HepG2 (cell line): Measurements from ENCODE around the gene ANKS3. TPM values are rescaled to one million over a fixed set of nuclear protein-coding genes. Genes with fewer than 3 reads are reported as not detected.

ENCODE experiments used
- ASH2L ChIP-seq: fragments of 300-600, 200-600 bp; sonication (generic); IDR thresholded peaks from 2 replicates; pipeline ENCODE4 v1.7.0; 2017; ENCODE audit warnings: low read depth, mild to moderate bottlenecking, moderate library complexity, mixed read lengths, low read length; ENCODE audit not compliant: insufficient read length
- DMTF1 ChIP-seq: sonication (generic); formaldehyde crosslinking; IDR thresholded peaks from 2 replicates; pipeline ENCODE4 v1.4.0; 2020; ENCODE audit warnings: mild to moderate bottlenecking, missing genetic modification reagents
- DR1 ChIP-seq: sonication (generic); formaldehyde crosslinking; IDR thresholded peaks from 2 replicates; pipeline ENCODE4 v1.8.0; 2021; ENCODE audit warnings: mild to moderate bottlenecking, missing genetic modification reagents, inconsistent platforms
- HDAC2 ChIP-seq: sonication (generic); formaldehyde crosslinking; IDR thresholded peaks from 2 replicates; pipeline ENCODE4 v1.4.0; 2020; ENCODE audit warnings: missing genetic modification reagents
- HIVEP1 ChIP-seq: sonication (generic); formaldehyde crosslinking; IDR thresholded peaks from 2 replicates; pipeline ENCODE4 v1.4.0; 2020; ENCODE audit warnings: mild to moderate bottlenecking, missing genetic modification reagents
- HNF4G ChIP-seq, 2 experiments: sonication (generic) in 1 of 2; formaldehyde crosslinking in 1 of 2; IDR thresholded peaks; 2 replicates each; pipeline versions ENCODE4 v1.4.0 to v1.6.1; 2011 to 2020; ENCODE audit warnings: borderline replicate concordance in 2 of 2, low read depth in 2 of 2, mild to moderate bottlenecking in 2 of 2, low read length in 1 of 2, missing genetic modification reagents in 1 of 2, moderate library complexity in 1 of 2
- HOXA3 ChIP-seq: sonication (generic); formaldehyde crosslinking; IDR thresholded peaks from 2 replicates; pipeline ENCODE4 v1.5.0; 2020; ENCODE audit warnings: missing genetic modification reagents
- KDM4B ChIP-seq: sonication (generic); formaldehyde crosslinking; IDR thresholded peaks from 2 replicates; pipeline ENCODE4 v1.4.0; 2020; ENCODE audit warnings: missing genetic modification reagents
- MXD1 ChIP-seq: sonication (generic); formaldehyde crosslinking; IDR thresholded peaks from 2 replicates; pipeline ENCODE4 v1.4.0; 2020; ENCODE audit warnings: mild to moderate bottlenecking, missing genetic modification reagents
- RAD51 ChIP-seq: fragments of 450-650 bp; IDR thresholded peaks from 2 replicates; pipeline ENCODE4 v1.6.1; 2016; ENCODE audit warnings: borderline replicate concordance
- SKI ChIP-seq: fragments of 450-650 bp; IDR thresholded peaks from one replicate; pipeline ENCODE4 v1.6.1; 2018; ENCODE audit warnings: mild to moderate bottlenecking; ENCODE audit not compliant: partially characterized antibody
- TBP ChIP-seq: sonication (generic); formaldehyde crosslinking; IDR thresholded peaks from 2 replicates; pipeline ENCODE4 v1.5.0; 2020; ENCODE audit warnings: missing genetic modification reagents
- TFDP2 ChIP-seq: sonication (generic); formaldehyde crosslinking; IDR thresholded peaks from 2 replicates; pipeline ENCODE4 v1.4.0; 2020; ENCODE audit warnings: missing genetic modification reagents
- TFE3 ChIP-seq: IDR thresholded peaks from 2 replicates; pipeline ENCODE4 v1.6.1; 2016
- WIZ ChIP-seq: sonication (generic); formaldehyde crosslinking; IDR thresholded peaks from 2 replicates; pipeline ENCODE4 v1.5.1; 2020; ENCODE audit warnings: mild to moderate bottlenecking, missing genetic modification reagents
- ZBTB42 ChIP-seq: sonication (generic); formaldehyde crosslinking; IDR thresholded peaks from 2 replicates; pipeline ENCODE4 v1.5.0; 2020; ENCODE audit warnings: mild to moderate bottlenecking, missing genetic modification reagents
- ZBTB7A ChIP-seq: sonication (generic); formaldehyde crosslinking; IDR thresholded peaks from 2 replicates; pipeline ENCODE4 v1.8.0; 2022; ENCODE audit warnings: mild to moderate bottlenecking, missing genetic modification reagents
- ZNF180 ChIP-seq: sonication (generic); formaldehyde crosslinking; IDR thresholded peaks from 2 replicates; pipeline ENCODE4 v1.4.0; 2020; ENCODE audit warnings: low read depth, missing genetic modification reagents, borderline replicate concordance
- ZNF256 ChIP-seq: sonication (generic); formaldehyde crosslinking; conservative IDR thresholded peaks from 2 replicates; pipeline ENCODE4 v1.4.0; 2020; ENCODE audit warnings: missing genetic modification reagents
- ZNF724P ChIP-seq: sonication (generic); formaldehyde crosslinking; IDR thresholded peaks from 2 replicates; pipeline ENCODE4 v1.8.0; 2022; ENCODE audit warnings: missing genetic modification reagents, borderline replicate concordance
- ZNF747 ChIP-seq: sonication (generic); formaldehyde crosslinking; IDR thresholded peaks from 2 replicates; pipeline ENCODE4 v1.8.1; 2023; ENCODE audit warnings: missing genetic modification reagents, mild to moderate bottlenecking, borderline replicate concordance
- ZNF781 ChIP-seq: sonication (generic); formaldehyde crosslinking; IDR thresholded peaks from 2 replicates; pipeline ENCODE4 v1.5.1; 2020; ENCODE audit warnings: borderline replicate concordance, mild to moderate bottlenecking, missing genetic modification reagents; ENCODE audit errors: not compliant biosample characterization
- ZNF891 ChIP-seq: sonication (generic); formaldehyde crosslinking; IDR thresholded peaks from 2 replicates; pipeline ENCODE4 v1.5.0; 2020; ENCODE audit warnings: mild to moderate bottlenecking, missing genetic modification reagents
- polyA plus RNA-seq, 8 experiments: library from polyadenylated mRNA; depleted of rRNA in 3 of 8; stranded (reverse) in 7 of 8; unstranded in 1 of 8; fragments of >200 nt; fragmentation: Illumina TruSeq in 4 of 8; extraction: Trizol in 4 of 8; gene quantifications; 2 replicates each; pipeline versions ENCODE4 v1.2.1 to v1.2.3, GENCODE V29; 2011 to 2016; ENCODE audit warnings: low read depth in 4 of 8, missing spikeins in 1 of 8, mixed read lengths in 1 of 8; ENCODE audit not compliant: insufficient read depth in 1 of 8
- total RNA-seq, 5 experiments: library from RNA; depleted of rRNA; stranded (reverse); fragments of >200 nt; fragmentation: Illumina TruSeq; extraction: Trizol; gene quantifications; 2 replicates each; pipeline ENCODE4 v1.2.3, GENCODE V29; 2016; ENCODE audit warnings: low read depth in 1 of 5
- TF ChIP-seq, protein P1 (sequence below): sonication (generic); formaldehyde crosslinking; IDR thresholded peaks from 2 replicates; pipeline ENCODE4 v1.4.0; 2020; ENCODE audit warnings: mild to moderate bottlenecking, low read depth, missing genetic modification reagents

The ANKS3 gene
- total and polyA plus RNA-seq, 2 of the 13 experiments (the other 11 are each of a cell fraction or from before 2014, with no cell fraction given) = 11.4 to 15.9 TPM

- TF ChIP-seq DMTF1 (CRISPR knock-in tag) (no peak), ZBTB42 (CRISPR knock-in tag) (no peak), TFDP2 (CRISPR knock-in tag) (peak; percentile 48; the same call in 1 of the 2 replicates), TFE3 (CRISPR knock-in tag) (no peak), ZNF256 (CRISPR knock-in tag) (no peak), RAD51 (no peak), ZBTB7A (CRISPR knock-in tag) (no peak), ZNF781 (CRISPR knock-in tag) (no peak), DR1 (peak; percentile 86), HNF4G (IDR thresholded peaks at IDR 0.05; ENCODE audit: borderline replicate concordance, low read depth, low read length) (no peak), HNF4G (CRISPR knock-in tag; IDR thresholded peaks at IDR 0.05; ENCODE audit: borderline replicate concordance, low read depth) (no peak; the same call in 1 of the 2 replicates), MXD1 (CRISPR knock-in tag) (peak; percentile 69; the same call in 1 of the 2 replicates), HDAC2 (CRISPR knock-in tag) (peak; percentile 30; the same call in 1 of the 2 replicates), TBP (CRISPR knock-in tag) (no peak), ZNF747 (CRISPR knock-in tag) (no peak), KDM4B (no peak), ZNF180 (CRISPR knock-in tag) (no peak), HIVEP1 (CRISPR knock-in tag) (no peak; the same call in 1 of the 2 replicates), ASH2L (no peak), WIZ (CRISPR knock-in tag) (no peak), ZNF891 (CRISPR knock-in tag) (no peak; the same call in 1 of the 2 replicates), SKI (peak; percentile 61), HOXA3 (CRISPR knock-in tag) (no peak), ZNF724P (CRISPR knock-in tag) (0 out of 2 replicates have a peak, but pooled peaks have one; percentile 31)
- TF ChIP-seq, protein P1, sequence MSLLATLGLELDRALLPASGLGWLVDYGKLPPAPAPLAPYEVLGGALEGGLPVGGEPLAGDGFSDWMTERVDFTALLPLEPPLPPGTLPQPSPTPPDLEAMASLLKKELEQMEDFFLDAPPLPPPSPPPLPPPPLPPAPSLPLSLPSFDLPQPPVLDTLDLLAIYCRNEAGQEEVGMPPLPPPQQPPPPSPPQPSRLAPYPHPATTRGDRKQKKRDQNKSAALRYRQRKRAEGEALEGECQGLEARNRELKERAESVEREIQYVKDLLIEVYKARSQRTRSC = no peak
These were observed 40.6 kb downstream of the ANKS3 start, which contains the start of gene NUDT16L1 (continued) for GRCh38 chr16:4693296-4693955.
